Measurements from ENCODE around the gene DHRS4L2.
"Not testable (repeated sequence)": the region's sequence is repeated elsewhere in the genome, so short reads cannot be mapped to it uniquely, and the experiment has no call there.

GRCh38 chr14:24015745-24016144 lies 27.0 kb downstream of the DHRS4L2 start:
- not testable (repeated sequence) for TF ChIP-seq CTCF (IDR thresholded peaks at IDR 0.05 in 4 of 5, conservative IDR thresholded peaks at IDR 0.05 in 1 of 5); POLR2A (IDR thresholded peaks at IDR 0.05)

All from gastrocnemius medialis (tissue), 4 donors.